ENCODE measurements around the gene RUSC2. TPM values are rescaled to one million over a fixed set of nuclear protein-coding genes. Genes with fewer than 3 reads are reported as not detected.

RUSC2 gene
- total and polyA plus RNA-seq, 10 of the 15 experiments (the other 5 are each of a cell fraction or from before 2014, with no cell fraction given): not detected

DNA sequence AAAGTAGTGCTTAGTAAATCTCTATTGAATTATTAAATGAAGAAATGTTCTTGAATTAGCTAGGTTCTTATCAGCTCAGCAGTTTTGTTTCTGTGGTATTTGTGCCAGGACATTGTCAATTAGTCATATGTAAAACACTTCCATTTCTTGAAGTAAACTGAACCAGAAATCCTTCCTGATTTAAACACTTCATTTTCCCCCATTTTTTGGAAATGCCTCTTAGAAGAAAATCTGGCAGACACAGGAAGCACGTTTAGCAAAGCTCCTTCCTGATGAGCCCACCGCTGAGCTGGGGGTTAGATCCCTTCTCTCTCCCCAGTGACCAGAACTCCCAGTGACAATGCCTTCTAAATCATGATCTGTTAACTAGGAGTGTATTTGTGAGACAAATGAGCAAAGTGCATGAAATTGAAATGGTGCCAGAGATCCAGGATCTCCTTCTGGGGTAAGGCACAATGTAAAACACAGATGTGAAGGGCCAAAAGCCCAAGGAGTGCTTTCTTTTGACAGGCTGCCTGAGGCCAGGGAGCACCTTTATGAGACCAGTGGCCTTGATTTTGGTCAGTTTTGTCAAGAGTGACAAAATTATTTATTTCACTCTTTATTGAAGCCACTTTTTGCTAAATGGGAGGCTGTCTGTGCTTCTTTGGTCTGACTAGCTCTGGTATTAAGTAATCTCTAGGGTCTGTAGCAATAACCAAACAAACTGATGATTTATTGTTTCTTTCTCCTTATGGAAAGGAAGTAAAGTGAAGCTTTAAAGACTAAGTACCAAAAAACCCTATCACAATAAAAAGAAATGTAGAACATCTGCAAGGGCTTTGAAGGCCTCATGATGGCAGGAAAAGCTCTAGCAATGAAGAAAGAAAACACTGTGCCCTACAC lies 25.5 kb upstream of the RUSC2 start:
- no peak for ATAC-seq
- Histone ChIP-seq H2AFZ (ENCODE audit: control insufficient read depth, low read depth, low read length) (no peak overlapping the region), H3K4me2 (ENCODE audit: control insufficient read depth, insufficient read depth) (no peak overlapping the region), H3K9me3 (replicated peaks; ENCODE audit: control insufficient read depth, insufficient read depth, low read length) (no peaks in the 10 kb centered on the region), H3K9ac (ENCODE audit: control insufficient read depth, insufficient read depth, low read length) (no peak overlapping the region), H3K27me3 (replicated peaks in 1 of 2; ENCODE audit: control insufficient read depth in 2 of 2, insufficient read depth in 2 of 2, low read length in 1 of 2) (no peaks in the 10 kb centered on the region; a peak in 2 of 4 replicates), H4K20me1 (ENCODE audit: control insufficient read depth, insufficient read depth) (no peaks in the 10 kb centered on the region), H3K4me3 (no peak overlapping the region), H3K27ac (ENCODE audit: control insufficient read depth, insufficient read depth) (no peak overlapping the region), H3K79me2 (ENCODE audit: control insufficient read depth, insufficient read depth, low read length) (no peaks in the 10 kb centered on the region), H3K36me3 (ENCODE audit: control insufficient read depth in 2 of 2, insufficient read depth in 2 of 2, low read length in 1 of 2) (no peaks in the 10 kb centered on the region), H3K4me1 (ENCODE audit: control insufficient read depth, insufficient read depth, low read length) (no peaks in the 10 kb centered on the region)
- TF ChIP-seq MYC (IDR thresholded peaks at IDR 0.05; ENCODE audit: insufficient read depth, insufficient read length, insufficient replicate concordance, low read length, severe bottlenecking): no peak
- TF ChIP-seq EP300 (IDR thresholded peaks at IDR 0.05; ENCODE audit: borderline replicate concordance in 1 of 2, control insufficient read depth in 1 of 2, low read depth in 2 of 2, low read length in 2 of 2): no peak
- ChIA-PET SMC1A (ENCODE audit: uncharacterized antibody, unreplicated experiment) (interaction anchor here (1.0 kb wide), 1 partner anchor 13 kb away, joined by 3 read pairs; no protein-coding TSS in a partner anchor), RAD21 (ENCODE audit: unreplicated experiment) (interaction anchor here (1.0 kb wide), 1 partner anchor 14 kb away, joined by 3 read pairs; no protein-coding TSS in a partner anchor), CTCF (interaction anchor here (1.1 to 1.3 kb wide), 3 partner anchors 9 to 49 kb away, joined by 4 to 5 read pairs (median 4); no protein-coding TSS in a partner anchor), POLR2A (no interaction called here)
- DNase-seq (ENCODE audit: low read depth, low spot score): no peak
- intact Hi-C loops (cut with micrococcal nuclease; ENCODE audit: unreplicated experiment): no loop called here
- FAIRE-seq: no peak
- in situ Hi-C loops (cut with MboI): no loop called here
- no TSS peak for BruUV-seq (replicated peaks)
- WGBS (ENCODE audit: insufficient coverage, insufficient replicate concordance, low lambda C conversion rate, missing lambda C conversion rate): 0% methylated on average over 2 of the region's 2 CpGs

DNA sequence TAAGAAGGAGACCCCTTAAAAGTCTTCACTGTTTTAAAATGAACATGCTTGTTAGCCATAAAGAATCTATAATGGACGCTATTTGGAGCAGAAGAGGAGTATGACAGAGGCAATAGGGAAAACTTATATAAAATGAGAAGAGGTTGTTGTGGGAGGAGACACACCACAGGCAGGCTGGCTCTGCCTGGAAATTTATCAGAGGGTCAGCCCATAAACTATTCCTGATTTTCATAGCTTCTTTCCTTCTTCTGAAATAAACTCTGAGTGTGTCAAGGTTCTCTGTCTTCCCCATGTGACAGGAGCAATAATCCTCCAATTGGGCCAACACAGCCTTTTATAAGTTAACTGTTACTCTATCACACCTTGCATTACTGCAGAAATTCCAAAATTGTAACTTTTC lies 19.6 kb upstream of the RUSC2 start:
- ChIA-PET CTCF (interaction anchor here (1.0 kb wide), 1 partner anchor 349 kb away, joined by 3 read pairs; no protein-coding TSS in a partner anchor), SMC1A (ENCODE audit: uncharacterized antibody, unreplicated experiment) (interaction anchor here (1.3 kb wide), 1 partner anchor 211 kb away, joined by 3 read pairs; no protein-coding TSS in a partner anchor), POLR2A (no interaction called here), RAD21 (ENCODE audit: unreplicated experiment) (interaction anchor here (1.3 kb wide), 1 partner anchor 351 kb away, joined by 4 read pairs; no protein-coding TSS in a partner anchor)
- no peak overlapping the region for H3K9ac ChIP-seq (ENCODE audit: control insufficient read depth, insufficient read depth, low read length)
- no peaks in the 10 kb centered on the region for H3K9me3 ChIP-seq (replicated peaks; ENCODE audit: control insufficient read depth, insufficient read depth, low read length)
- H3K27ac ChIP-seq (ENCODE audit: control insufficient read depth, insufficient read depth): no peak overlapping the region
- no peak for ATAC-seq
- H3K36me3 ChIP-seq (ENCODE audit: control insufficient read depth in 2 of 2, insufficient read depth in 2 of 2, low read length in 1 of 2): no peaks in the 10 kb centered on the region
- no peak for FAIRE-seq
- no peaks in the 10 kb centered on the region for H3K79me2 ChIP-seq (ENCODE audit: control insufficient read depth, insufficient read depth, low read length)
- H3K4me2 ChIP-seq (ENCODE audit: control insufficient read depth, insufficient read depth): no peak overlapping the region
- in situ Hi-C loops (cut with MboI): no loop called here
- BruUV-seq (replicated peaks): no TSS peak
- H3K4me3 ChIP-seq: no peak overlapping the region
- intact Hi-C loops (cut with micrococcal nuclease; ENCODE audit: unreplicated experiment): no loop called here
- no peaks in the 10 kb centered on the region for H4K20me1 ChIP-seq (ENCODE audit: control insufficient read depth, insufficient read depth)
- no peak overlapping the region for H2AFZ ChIP-seq (ENCODE audit: control insufficient read depth, low read depth, low read length)
- 0% methylated on average over 1 of the region's 1 CpG for WGBS (ENCODE audit: insufficient coverage, insufficient replicate concordance, low lambda C conversion rate, missing lambda C conversion rate)
- no peaks in the 10 kb centered on the region for H3K4me1 ChIP-seq (ENCODE audit: control insufficient read depth, insufficient read depth, low read length)
- DNase-seq (ENCODE audit: low read depth, low spot score): no peak
- no peaks in the 10 kb centered on the region for H3K27me3 ChIP-seq (replicated peaks in 1 of 2; ENCODE audit: control insufficient read depth in 2 of 2, insufficient read depth in 2 of 2, low read length in 1 of 2)
- TF ChIP-seq MEF2A (IDR thresholded peaks at IDR 0.05; ENCODE audit: insufficient read depth, low read depth, low read length): no peak
- TF ChIP-seq CEBPB (IDR thresholded peaks at IDR 0.05; ENCODE audit: borderline replicate concordance in 1 of 2, low read depth in 2 of 2, low read length in 2 of 2): no peak
- TF ChIP-seq BMI1 (IDR thresholded peaks at IDR 0.05; ENCODE audit: borderline replicate concordance): no peak
- TF ChIP-seq ZNF622 (IDR thresholded peaks at IDR 0.05): no peak
- TF ChIP-seq JUNB (IDR thresholded peaks at IDR 0.05): no peak
- TF ChIP-seq HDAC2 (IDR thresholded peaks at IDR 0.05): no peak
- TF ChIP-seq, protein P1, sequence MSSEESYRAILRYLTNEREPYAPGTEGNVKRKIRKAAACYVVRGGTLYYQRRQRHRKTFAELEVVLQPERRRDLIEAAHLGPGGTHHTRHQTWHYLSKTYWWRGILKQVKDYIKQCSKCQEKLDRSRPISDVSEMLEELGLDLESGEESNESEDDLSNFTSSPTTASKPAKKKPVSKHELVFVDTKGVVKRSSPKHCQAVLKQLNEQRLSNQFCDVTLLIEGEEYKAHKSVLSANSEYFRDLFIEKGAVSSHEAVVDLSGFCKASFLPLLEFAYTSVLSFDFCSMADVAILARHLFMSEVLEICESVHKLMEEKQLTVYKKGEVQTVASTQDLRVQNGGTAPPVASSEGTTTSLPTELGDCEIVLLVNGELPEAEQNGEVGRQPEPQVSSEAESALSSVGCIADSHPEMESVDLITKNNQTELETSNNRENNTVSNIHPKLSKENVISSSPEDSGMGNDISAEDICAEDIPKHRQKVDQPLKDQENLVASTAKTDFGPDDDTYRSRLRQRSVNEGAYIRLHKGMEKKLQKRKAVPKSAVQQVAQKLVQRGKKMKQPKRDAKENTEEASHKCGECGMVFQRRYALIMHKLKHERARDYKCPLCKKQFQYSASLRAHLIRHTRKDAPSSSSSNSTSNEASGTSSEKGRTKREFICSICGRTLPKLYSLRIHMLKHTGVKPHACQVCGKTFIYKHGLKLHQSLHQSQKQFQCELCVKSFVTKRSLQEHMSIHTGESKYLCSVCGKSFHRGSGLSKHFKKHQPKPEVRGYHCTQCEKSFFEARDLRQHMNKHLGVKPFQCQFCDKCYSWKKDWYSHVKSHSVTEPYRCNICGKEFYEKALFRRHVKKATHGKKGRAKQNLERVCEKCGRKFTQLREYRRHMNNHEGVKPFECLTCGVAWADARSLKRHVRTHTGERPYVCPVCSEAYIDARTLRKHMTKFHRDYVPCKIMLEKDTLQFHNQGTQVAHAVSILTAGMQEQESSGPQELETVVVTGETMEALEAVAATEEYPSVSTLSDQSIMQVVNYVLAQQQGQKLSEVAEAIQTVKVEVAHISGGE (CRISPR knock-in tag; IDR thresholded peaks at IDR 0.05): no peak
- TF ChIP-seq SMAD5 (IDR thresholded peaks at IDR 0.05; ENCODE audit: low read depth): no peak
- no peak for TF ChIP-seq ESRRA (IDR thresholded peaks at IDR 0.05; ENCODE audit: low read length)
